ENCODE measurements around the gene HOXA1.

GRCh38 chr7:27117887-27118491 is 22.2 kb upstream of the HOXA1 start:
- TF ChIP-seq CHD1 (IDR thresholded peaks at IDR 0.05; ENCODE audit: low read depth, low read length) (no peak; the same call in 1 of the 2 replicates), POLR2A (IDR thresholded peaks at IDR 0.05; ENCODE audit: low read depth, low read length) (peak; percentile 81), RFX5 (IDR thresholded peaks at IDR 0.05; ENCODE audit: low read depth, low read length) (no peak)
- TF ChIP-seq, protein P1, sequence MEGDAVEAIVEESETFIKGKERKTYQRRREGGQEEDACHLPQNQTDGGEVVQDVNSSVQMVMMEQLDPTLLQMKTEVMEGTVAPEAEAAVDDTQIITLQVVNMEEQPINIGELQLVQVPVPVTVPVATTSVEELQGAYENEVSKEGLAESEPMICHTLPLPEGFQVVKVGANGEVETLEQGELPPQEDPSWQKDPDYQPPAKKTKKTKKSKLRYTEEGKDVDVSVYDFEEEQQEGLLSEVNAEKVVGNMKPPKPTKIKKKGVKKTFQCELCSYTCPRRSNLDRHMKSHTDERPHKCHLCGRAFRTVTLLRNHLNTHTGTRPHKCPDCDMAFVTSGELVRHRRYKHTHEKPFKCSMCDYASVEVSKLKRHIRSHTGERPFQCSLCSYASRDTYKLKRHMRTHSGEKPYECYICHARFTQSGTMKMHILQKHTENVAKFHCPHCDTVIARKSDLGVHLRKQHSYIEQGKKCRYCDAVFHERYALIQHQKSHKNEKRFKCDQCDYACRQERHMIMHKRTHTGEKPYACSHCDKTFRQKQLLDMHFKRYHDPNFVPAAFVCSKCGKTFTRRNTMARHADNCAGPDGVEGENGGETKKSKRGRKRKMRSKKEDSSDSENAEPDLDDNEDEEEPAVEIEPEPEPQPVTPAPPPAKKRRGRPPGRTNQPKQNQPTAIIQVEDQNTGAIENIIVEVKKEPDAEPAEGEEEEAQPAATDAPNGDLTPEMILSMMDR (conservative IDR thresholded peaks at IDR 0.05; ENCODE audit: low read depth, low read length) = no peak

All from IMR-90 (cell line).